ENCODE data around the gene PAX5.
"Not testable (repeated sequence)": the region's sequence is repeated elsewhere in the genome, so short reads cannot be mapped to it uniquely, and the experiment has no call there.

The PAX5 gene

GRCh38 chr9:36873247-36873875 is 160.7 kb downstream of the PAX5 start:
- peak; percentile 64 for DNase-seq

- peak; percentile 12 for DNase-seq
Measured at GRCh38 chr9:36872641-36873040, 161.4 kb downstream of the PAX5 start.

GRCh38 chr9:36871606-36872005 is 162.5 kb downstream of the PAX5 start:
- DNase-seq: no peak

DNA sequence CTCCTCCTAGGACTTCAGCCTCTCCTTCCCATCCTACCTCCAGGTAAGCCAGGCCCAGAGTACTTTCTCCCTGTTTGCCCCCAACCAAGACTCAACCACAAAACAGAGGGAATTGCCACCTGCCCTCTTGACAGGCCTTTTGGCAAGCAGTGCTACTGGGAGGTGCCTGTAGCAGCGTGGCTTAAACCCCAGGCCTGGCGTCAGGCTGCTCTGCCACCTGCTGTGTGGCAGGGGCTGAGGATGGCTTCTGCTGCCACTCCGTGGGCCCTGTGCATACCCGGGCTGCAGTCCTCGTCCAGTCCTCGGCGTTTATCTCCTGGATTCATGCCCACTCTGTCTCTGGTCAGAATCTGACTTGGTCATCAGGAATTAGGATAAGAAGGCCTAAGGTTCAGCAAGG is 163.1 kb downstream of the PAX5 start:
- peak; percentile 13 for DNase-seq

- not testable (repeated sequence) for DNase-seq
Measured at GRCh38 chr9:36869605-36870004, 164.5 kb downstream of the PAX5 start.

- no peak for DNase-seq
Measured at GRCh38 chr9:36868586-36869282, 165.3 kb downstream of the PAX5 start.

DNA sequence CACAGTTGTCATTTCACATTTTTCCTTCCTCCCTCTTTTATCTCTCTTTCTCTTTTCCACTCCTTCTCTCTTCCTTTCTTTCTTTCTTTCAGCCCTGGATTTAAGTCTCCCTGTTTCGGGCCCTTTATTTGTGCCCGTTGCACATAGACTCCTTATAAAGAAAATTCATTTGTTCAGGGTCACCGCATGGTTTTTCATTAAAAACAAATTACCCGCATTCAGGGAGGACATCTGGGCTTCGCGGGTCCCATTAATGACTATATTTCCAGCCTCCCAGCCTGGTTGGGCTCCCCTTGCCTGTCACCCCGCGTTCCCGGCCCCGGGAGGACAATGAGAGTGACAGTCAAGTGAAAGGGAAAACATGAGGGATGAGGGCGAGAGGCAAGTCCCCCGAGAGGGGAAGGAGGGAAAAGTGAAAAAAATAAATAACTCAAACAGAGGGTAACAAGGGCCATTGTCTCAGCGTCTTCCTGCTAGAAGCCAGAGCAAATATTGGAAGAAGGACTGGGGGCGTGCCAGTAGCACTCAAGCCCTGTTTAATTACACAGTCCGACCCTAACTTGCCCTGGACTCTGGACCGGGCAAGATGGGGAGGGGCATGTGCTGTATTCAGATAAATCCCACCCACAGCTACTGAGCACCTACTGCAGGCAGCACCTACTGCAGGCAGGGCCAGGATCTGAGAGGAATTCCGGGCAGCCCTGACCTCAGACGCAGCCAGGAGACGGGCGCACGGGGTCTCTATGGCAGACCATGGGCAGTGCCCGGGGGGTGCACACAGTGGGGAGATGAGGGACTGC is 166.2 kb downstream of the PAX5 start:
- no peak for DNase-seq

DNA sequence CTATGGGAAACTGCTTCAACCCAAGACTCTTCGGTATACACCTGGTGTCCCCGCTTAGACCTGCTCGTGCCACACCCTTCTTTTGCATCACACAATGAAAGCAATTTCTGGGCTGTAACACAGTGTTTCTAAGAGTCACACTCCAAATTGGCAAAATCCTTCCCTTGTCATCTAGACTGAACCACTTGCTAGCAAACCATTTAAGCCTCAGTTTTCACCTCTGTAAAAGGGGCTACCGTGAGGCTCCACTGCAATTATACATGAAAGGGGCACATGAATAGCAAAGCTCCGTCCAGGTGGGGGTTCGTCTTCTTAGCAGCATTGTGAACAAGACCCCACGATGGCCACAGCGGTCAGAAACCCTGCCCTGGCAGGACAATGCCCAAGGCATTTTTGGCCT is 166.8 kb downstream of the PAX5 start:
- no peak for DNase-seq

DNA sequence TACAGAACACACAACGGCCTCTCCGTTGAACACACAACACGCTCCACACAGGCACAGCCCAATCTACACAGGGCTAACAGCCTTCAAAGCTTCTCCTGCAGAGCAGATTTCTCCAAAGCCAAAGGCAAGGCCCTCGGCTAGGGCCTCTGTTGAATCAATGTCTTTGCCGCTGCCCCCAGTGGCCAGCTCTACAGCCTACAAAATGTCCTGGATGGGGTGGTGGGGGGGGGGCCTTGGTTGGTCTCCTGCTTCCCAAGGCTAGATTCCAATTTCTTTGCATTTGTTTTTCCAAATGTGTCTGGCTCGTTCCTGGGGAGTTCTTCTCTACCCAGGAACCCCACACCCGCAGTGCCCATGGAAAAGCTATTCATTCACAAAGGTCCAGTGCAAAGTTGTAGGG is 167.2 kb downstream of the PAX5 start:
- no peak for DNase-seq

DNA sequence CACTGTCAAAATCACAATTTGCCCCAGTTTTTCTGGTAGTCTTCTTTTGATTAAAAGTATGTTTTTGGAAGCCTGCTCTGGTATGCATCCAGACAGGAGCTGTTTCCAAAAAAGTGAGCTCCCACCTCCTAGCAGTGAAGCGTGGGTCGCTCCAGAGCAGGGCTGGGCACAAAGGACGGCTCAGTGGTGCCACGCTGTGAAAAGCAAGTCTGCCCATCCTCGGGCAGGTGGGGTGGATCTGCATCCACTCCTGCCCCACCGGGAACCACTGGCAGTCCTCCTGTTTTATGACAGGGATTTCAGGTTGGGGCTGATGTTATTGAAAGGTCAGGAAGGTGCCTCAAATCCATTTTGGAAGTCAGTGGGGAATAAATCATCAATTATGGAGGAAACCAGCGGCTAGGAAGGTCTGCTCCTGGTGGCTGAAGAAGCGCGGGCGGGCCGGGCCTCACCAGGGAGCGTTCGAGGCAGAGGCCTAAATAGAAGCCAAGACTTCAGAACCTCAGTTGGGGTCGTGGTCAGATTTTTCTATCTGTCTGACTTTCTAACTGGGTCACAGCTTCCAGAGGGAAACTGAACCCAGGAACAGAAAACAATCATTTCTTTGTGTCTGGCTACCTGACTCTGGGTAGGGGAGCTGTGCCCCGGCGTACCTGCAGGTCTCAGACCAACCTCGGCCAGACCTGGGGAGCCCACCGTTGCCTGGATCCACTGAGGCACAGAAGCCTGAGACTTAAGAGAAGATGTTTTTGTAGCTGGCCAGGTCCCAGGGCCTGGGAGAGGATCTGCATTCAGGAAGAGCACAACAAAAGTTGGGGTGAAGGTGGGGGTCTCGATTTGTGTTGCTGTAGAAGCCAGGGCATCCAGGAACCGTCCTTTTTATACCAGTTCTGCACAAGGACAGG is 168.1 kb downstream of the PAX5 start:
- no peak for DNase-seq

- DNase-seq: no peak
Measured at GRCh38 chr9:36864491-36865410, 169.3 kb downstream of the PAX5 start.

DNA sequence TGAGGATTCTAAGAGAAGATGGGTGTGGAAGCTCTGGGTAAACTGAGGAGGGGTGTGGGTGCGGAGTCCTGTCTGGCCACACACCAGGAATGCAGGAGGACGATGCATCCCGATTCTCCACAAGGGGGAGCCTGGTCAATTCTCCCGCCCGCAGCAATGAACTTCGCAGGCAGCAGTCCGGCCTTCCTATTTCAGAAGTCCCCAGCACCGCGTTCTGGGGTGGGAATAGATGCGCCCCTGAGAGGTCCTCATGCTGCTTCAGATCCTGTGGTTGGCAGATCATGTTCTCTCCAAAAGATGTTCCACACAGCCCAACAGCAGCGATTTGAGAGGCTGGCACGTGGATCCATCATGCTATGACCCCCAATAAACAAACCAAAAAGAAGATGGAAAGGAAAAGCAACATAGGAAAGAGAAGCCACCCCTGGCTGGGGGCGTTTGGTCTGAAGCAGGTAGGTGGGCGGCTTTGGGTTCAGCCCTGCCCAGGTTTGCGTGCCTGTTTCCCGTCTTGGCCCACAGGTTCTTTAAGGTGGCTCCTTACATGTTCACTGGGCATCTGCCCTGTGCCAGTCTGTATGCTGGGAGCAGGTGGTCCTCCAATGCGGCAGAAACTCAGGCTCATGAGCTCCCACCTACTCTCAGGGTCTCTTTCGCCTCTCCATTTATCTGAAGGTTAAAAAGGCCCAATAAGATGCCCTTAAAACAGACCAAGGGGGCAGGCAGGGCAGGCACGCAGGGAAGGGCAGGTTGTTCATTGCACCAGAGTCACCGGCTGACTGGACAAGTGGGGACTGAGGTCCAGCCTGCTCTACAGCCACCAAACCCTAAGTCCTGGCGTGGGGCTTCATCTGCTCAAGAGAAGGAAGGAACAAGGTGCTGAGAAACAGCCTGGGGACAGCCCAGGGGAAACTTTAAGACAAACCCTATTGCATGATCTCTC is 171.6 kb downstream of the PAX5 start:
- DNase-seq: no peak

DNA sequence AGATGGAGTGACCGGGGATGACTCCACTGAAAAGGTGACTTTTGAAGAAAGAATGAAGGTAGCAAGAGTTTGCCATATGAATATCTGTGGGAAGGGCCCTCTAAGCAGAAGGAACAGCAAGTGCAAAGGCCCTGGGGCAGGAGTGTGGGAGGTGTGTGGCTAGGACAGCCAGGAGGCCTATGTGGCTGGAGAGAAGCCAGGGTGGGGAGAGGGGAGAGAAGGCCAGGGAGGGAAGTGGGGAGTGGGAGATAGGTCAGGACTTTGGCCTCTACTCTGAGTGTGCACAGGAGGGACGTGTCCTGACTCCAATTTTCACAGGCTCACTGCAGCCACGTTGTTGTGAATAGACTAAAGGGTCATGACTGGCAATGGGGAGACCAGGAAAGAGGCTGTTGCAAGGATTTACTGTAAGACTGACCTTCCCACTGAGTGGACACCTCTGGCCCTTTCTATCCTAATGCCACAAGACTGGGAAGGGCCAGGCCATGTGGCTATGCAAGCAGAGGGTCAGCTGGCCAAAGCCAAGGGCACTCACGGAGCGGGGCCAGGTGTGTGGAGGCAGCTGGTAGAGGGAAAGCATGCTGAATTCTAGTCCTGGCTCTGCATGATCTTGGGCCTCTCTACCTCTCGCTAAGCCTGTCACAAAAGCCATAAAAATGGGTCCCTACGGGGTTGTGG is 172.4 kb downstream of the PAX5 start:
- DNase-seq: no peak

DNA sequence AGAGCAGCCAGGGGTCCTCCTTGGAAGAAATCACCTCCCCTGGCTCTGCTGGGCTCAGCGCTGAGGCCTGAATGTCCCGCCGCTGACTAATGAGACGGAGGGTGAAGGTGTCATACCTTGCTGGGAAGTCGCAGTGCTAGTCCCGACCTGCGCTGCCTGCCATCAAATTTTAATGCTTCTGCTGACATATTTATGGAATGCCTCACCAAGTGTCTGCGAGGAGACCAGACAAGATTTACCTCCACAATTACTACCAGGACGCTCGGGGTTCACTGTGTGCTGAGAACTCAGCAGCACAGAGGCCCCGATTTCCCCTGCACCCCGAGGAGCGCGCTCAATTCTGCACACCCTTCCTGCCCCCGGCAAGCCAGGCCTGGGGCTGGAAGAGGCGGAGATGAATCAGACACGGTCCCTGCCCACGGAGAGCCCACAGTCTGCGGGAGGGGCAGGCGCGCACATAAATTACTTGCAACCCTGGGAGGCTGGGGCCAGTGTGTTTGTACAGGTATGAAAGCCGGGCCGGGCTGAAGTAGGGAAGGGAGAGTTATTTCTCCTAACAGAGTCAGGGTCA is 175.2 kb downstream of the PAX5 start:
- DNase-seq: no peak

GRCh38 chr9:36855448-36856315 is 178.4 kb downstream of the PAX5 start:
- peak; percentile 51 for DNase-seq

DNA sequence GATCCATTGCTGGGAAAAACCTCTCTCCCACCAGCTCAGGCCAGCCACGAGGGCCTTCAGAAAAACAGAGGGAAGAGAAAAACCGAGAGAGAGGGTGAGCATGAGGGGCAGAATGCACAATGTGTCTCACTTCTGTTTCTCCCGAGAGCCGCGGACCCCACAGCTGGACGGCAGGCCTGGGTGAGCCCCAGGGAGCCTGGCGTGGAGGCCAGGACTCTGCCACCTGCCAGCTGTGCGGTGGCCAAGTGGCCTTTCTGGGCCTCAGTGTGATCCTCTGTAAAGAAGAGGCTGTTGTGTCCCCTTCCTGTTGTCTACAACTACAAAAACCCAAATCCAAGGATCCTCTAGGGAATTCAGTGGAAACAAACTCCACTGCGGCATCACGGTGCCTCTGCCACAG is 179.3 kb downstream of the PAX5 start:
- DNase-seq: no peak

GRCh38 chr9:36854034-36854433 is 180.0 kb downstream of the PAX5 start:
- DNase-seq: no peak

- no peak for DNase-seq
Measured at GRCh38 chr9:36853233-36853632, 180.8 kb downstream of the PAX5 start.

- DNase-seq: no peak
Measured at GRCh38 chr9:36849943-36850342, 184.1 kb downstream of the PAX5 start.
